Body of pancreas (tissue), 4 donors: ENCODE data around the gene NGRN. TPM values are rescaled to one million over a fixed set of nuclear protein-coding genes. Genes with fewer than 3 reads are reported as not detected.

Experiments
- ATAC-seq: fragments of 150-250 bp; one replicate; pipeline ENCODE4 v1.9.1; 2016
- DNase-seq, 4 donors: peaks; one replicate each; pipeline ENCODE4 v3.0.0-alpha.2; 2019
- H3K27ac ChIP-seq, 4 donors: fragments of 200-600 bp; sonication (generic); 1 replicate in 3 of 4; 2 replicates in 1 of 4; pipeline versions ENCODE4 v1.5.1 to v1.6.1; 2016 to 2019; ENCODE audit warnings: mild to moderate bottlenecking in 1 of 4, mixed read lengths in 1 of 4, moderate library complexity in 1 of 4
- H3K27me3 ChIP-seq, 2 donors: fragments of 200-600 bp; sonication (generic); one replicate each; pipeline ENCODE4 v1.6.0; 2016; ENCODE audit warnings: mild to moderate bottlenecking in 1 of 2
- H3K36me3 ChIP-seq, 2 donors: fragments of 200-600 bp; sonication (generic); replicated peaks in 1 of 2; 2 replicates each; pipeline ENCODE4 v1.5.1; 2016; ENCODE audit warnings: low read depth in 2 of 2; ENCODE audit not compliant: insufficient read depth in 1 of 2
- H3K4me1 ChIP-seq: fragments of 200-600 bp; sonication (generic); one replicate; pipeline ENCODE4 v1.6.0; 2016
- H3K4me3 ChIP-seq, 2 donors: fragments of 200-600 bp; sonication (generic); 1 replicate in 1 of 2; 2 replicates in 1 of 2; pipeline ENCODE4 v1.5.1; 2016 to 2019
- H3K9me3 ChIP-seq, 3 donors: fragments of 200-600 bp; sonication (generic); 1 replicate in 2 of 3; 2 replicates in 1 of 3; pipeline ENCODE4 v1.5.1; 2016
- CTCF ChIP-seq, 7 experiments: fragments of 450-650 bp in 4 of 7; fragments of 200-600 bp in 3 of 7; sonication (generic) in 3 of 7; IDR thresholded peaks; one replicate each; pipeline ENCODE4 v1.5.1; 2016 to 2019; ENCODE audit warnings: antibody characterized with exemption in 7 of 7
- POLR2A ChIP-seq, 3 donors: fragments of 450-650 bp; IDR thresholded peaks; one replicate each; pipeline ENCODE4 v1.6.1; 2016; ENCODE audit warnings: antibody characterized with exemption in 3 of 3, mild to moderate bottlenecking in 2 of 3
- WGBS, 2 donors: methylation state at CpG; one replicate each; pipeline ENCODE4 v1.1.5; 2017; 5-methylcytosine and 5-hydroxymethylcytosine counted together
- intact Hi-C: fragments of 100-400 bp; cut with DNase I; formaldehyde crosslinking; loops from one replicate; pipeline ENCODE4 v1.15.1; 2023
- total RNA-seq, 2 donors: library from RNA; depleted of rRNA; stranded (reverse); fragments of >200 nt; gene quantifications; one replicate each; pipeline ENCODE4 v1.1.0, GENCODE V29; 2016

The NGRN gene
- total RNA-seq, 2 donors from 2014 or later = 27.4 to 27.8 TPM

- Histone ChIP-seq H3K9me3 (no peaks in the 10 kb centered on the region), H3K4me3 (no peak overlapping the region), H3K36me3 (peaks cover 7 to 28% of the 10 kb centered on the region in 2 donors), H3K27ac (peak overlapping the region in 3 of 4 donors; percentile 30 to 96 (median 31)), H3K4me1 (peaks cover 52% of the 10 kb centered on the region), H3K27me3 (no peaks in the 10 kb centered on the region)
- no peak for DNase-seq
- WGBS, 2 donors = 82 to 83% methylated on average over 14 to 16 of the region's 18 CpGs
- TF ChIP-seq POLR2A (IDR thresholded peaks at IDR 0.05) = no peak
- no peak for TF ChIP-seq CTCF (IDR thresholded peaks at IDR 0.05)
- ATAC-seq = no peak
- intact Hi-C loops = no loop called here
These were observed 39.8 kb upstream of the NGRN start for GRCh38 chr15:90225504-90226234.

- intact Hi-C loops = no loop called here
These were observed 38.1 kb upstream of the NGRN start for GRCh38 chr15:90227336-90227735.

GRCh38 chr15:90227816-90228772, 37.4 kb upstream of the NGRN start:
- H3K27me3 ChIP-seq = no peaks in the 10 kb centered on the region
- H3K4me1 ChIP-seq = peaks cover 66% of the 10 kb centered on the region
- peak overlapping the region; percentile 90 to 98 (median 94) for H3K27ac ChIP-seq
- no peaks in the 10 kb centered on the region for H3K9me3 ChIP-seq
- 47 to 48% methylated on average over 16 to 36 of the region's 38 CpGs for WGBS, 2 donors
- intact Hi-C loops = no loop called here
- no peak overlapping the region for H3K4me3 ChIP-seq
- ATAC-seq = peak; percentile 72
- peak; percentile 92 to 96 (median 96) for DNase-seq
- peaks cover 7 to 28% of the 10 kb centered on the region in 2 donors for H3K36me3 ChIP-seq
- peak; percentile 41 to 79 (median 75) for TF ChIP-seq POLR2A (IDR thresholded peaks at IDR 0.05)
- peak in 1 of 7 experiments; percentile 26 for TF ChIP-seq CTCF (IDR thresholded peaks at IDR 0.05)

More at GRCh38 chr15:90227336-90227735, 38.1 kb upstream of the NGRN start:
- 89 to 90% methylated on average over 7 of the region's 7 CpGs for WGBS, 2 donors
- ATAC-seq = no peak
- Histone ChIP-seq H3K9me3 (no peaks in the 10 kb centered on the region), H3K27ac (peak overlapping the region; percentile 90 to 98 (median 94)), H3K36me3 (peaks cover 7 to 28% of the 10 kb centered on the region in 2 donors), H3K27me3 (no peaks in the 10 kb centered on the region), H3K4me3 (no peak overlapping the region), H3K4me1 (peaks cover 59% of the 10 kb centered on the region)
- DNase-seq = no peak
- TF ChIP-seq POLR2A (IDR thresholded peaks at IDR 0.05) (no peak), CTCF (IDR thresholded peaks at IDR 0.05) (no peak)

- Histone ChIP-seq H3K27ac (peak overlapping the region; percentile 90 to 98 (median 94)), H3K4me3 (no peak overlapping the region), H3K4me1 (peaks cover 66% of the 10 kb centered on the region), H3K36me3 (peaks cover 7 to 25% of the 10 kb centered on the region in 2 donors), H3K9me3 (no peaks in the 10 kb centered on the region), H3K27me3 (no peaks in the 10 kb centered on the region)
- 52 to 58% methylated on average over 15 of the region's 15 CpGs for WGBS, 2 donors
- TF ChIP-seq POLR2A (IDR thresholded peaks at IDR 0.05) (peak in 1 of 3 donors; percentile 13), CTCF (IDR thresholded peaks at IDR 0.05) (no peak)
- DNase-seq = peak in 2 of 4 donors; percentile 26 to 34
- intact Hi-C loops = no loop called here
- ATAC-seq = no peak
These were observed 36.5 kb upstream of the NGRN start for GRCh38 chr15:90228960-90229359.
